GM12892 (cell line): ENCODE data around the gene FAM120AOS.

Source experiments
- POLR2A ChIP-seq: IDR thresholded peaks from 2 replicates; pipeline ENCODE4 v1.6.1; 2011; ENCODE audit warnings: low read depth, low read length, control low read depth
- POLR2AphosphoS5 ChIP-seq: IDR thresholded peaks from 2 replicates; pipeline ENCODE4 v1.6.1; 2011; ENCODE audit warnings: low read depth, low read length, control low read depth
- TAF1 ChIP-seq: IDR thresholded peaks from 2 replicates; pipeline ENCODE4 v1.6.1; 2011; ENCODE audit warnings: low read depth, mild to moderate bottlenecking, control low read depth, low read length, borderline replicate concordance

DNA sequence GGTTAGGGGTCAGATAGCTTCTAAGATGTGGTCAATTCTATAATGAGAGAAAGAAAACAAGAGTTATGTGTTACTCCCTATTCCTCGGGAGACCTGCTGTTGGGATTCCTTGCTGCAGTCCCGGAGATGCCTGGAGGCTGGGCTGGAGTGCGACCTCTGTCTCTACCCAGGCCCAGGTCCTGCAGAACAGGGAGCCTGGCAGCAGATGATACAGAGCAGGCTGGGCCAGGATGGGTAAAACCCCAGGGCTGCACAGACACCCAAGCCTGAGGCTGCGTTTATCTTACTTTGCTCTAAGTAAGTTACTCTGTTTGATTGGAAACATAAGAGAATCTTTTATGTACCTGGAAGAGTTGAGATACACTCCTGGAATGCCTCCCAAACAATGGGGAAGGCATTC is 26.9 kb upstream of the FAM120AOS start:
- TF ChIP-seq TAF1 = no peak
- no peak for TF ChIP-seq POLR2AphosphoS5
- TF ChIP-seq POLR2A = no peak
